ENCODE measurements around the gene BIN2. TPM values are rescaled to one million over a fixed set of nuclear protein-coding genes. Genes with fewer than 3 reads are reported as not detected.

The BIN2 gene
- total RNA-seq, 2 experiments from 2014 or later = 0.88 to 14.7 TPM

DNA sequence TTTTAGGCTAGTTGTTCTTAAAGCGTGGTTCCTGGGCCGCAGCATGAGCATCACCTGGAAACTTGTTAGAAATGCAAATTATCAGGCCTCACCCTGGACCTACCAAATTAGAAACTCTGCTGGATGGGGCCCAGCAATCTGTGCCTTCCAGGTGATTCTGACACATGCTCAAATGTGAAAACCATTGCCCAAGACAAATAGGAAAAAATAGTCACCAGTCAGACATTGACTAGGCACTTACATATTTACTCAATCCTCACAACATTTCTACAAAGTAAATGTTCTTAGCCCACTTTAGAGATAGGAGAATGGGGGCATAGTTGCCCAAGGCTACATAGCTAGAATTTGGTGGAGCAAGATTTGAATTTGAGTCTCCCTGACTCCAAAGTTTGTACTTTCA, 19.2 kb upstream of the BIN2 start:
- no peak for TF ChIP-seq EZH2phosphoT487 (IDR thresholded peaks at IDR 0.05; ENCODE audit: borderline replicate concordance, low read depth, low read length)
- TF ChIP-seq, protein P1, sequence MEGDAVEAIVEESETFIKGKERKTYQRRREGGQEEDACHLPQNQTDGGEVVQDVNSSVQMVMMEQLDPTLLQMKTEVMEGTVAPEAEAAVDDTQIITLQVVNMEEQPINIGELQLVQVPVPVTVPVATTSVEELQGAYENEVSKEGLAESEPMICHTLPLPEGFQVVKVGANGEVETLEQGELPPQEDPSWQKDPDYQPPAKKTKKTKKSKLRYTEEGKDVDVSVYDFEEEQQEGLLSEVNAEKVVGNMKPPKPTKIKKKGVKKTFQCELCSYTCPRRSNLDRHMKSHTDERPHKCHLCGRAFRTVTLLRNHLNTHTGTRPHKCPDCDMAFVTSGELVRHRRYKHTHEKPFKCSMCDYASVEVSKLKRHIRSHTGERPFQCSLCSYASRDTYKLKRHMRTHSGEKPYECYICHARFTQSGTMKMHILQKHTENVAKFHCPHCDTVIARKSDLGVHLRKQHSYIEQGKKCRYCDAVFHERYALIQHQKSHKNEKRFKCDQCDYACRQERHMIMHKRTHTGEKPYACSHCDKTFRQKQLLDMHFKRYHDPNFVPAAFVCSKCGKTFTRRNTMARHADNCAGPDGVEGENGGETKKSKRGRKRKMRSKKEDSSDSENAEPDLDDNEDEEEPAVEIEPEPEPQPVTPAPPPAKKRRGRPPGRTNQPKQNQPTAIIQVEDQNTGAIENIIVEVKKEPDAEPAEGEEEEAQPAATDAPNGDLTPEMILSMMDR (conservative IDR thresholded peaks at IDR 0.05; ENCODE audit: low read length) = no peak
- Histone ChIP-seq H4K20me1 (ENCODE audit: insufficient read depth, low read length) (no peaks in the 10 kb centered on the region), H3K4me2 (ENCODE audit: low read length) (no peak overlapping the region), H3K9me2 (ENCODE audit: insufficient read depth, low read length) (no peaks in the 10 kb centered on the region), H3K4me1 (ENCODE audit: insufficient read depth, low read length, poor library complexity, severe bottlenecking) (peaks cover 9% of the 10 kb centered on the region), H3K4me3 (ENCODE audit: low read depth, low read length, poor library complexity, severe bottlenecking) (no peak overlapping the region), H3K79me2 (ENCODE audit: insufficient read depth, low read depth, low read length) (no peaks in the 10 kb centered on the region), H3K9me3 (ENCODE audit: low read length) (no peaks in the 10 kb centered on the region), H3K27ac (ENCODE audit: low read depth, low read length, poor library complexity, severe bottlenecking) (no peak overlapping the region), H3K36me3 (ENCODE audit: insufficient read depth, low read length) (no peaks in the 10 kb centered on the region), H2AFZ (ENCODE audit: low read length) (no peak overlapping the region)
- no peak for DNase-seq (ENCODE audit: low spot score)
- intact Hi-C loops (cut with micrococcal nuclease; ENCODE audit: unreplicated experiment) = loop anchor here (5.0 to 10.0 kb wide), 2 partner anchors 516 to 578 kb away; partner anchors contain the start of gene ATF1
- CTCF ChIA-PET (ENCODE audit: unreplicated experiment) = no interaction called here
- POLR2A ChIA-PET = no interaction called here
- BruUV-seq (replicated peaks) = no TSS peak

DNA sequence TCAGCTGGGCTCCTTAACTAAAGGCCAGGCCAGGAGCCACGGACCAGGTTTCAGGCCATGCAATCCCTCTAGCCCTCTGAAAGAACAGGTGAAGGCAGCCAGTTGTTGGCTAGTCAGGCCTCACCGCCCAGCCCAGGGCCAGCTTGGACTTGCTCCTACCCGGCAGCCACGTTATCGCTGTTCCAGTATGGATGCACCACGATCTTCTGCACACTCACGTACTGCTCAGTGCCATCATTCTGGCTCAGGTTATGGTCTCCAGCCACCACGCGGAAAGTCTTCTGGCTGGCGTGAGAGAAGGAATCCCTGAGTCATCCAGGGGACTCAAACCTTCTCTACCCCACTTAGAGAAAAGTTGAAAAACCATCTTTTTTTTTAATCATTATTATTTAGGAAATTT, 18.4 kb upstream of the BIN2 start:
- Histone ChIP-seq H3K4me3 (ENCODE audit: low read depth, low read length, poor library complexity, severe bottlenecking) (no peak overlapping the region), H3K4me2 (ENCODE audit: low read length) (no peak overlapping the region), H3K79me2 (ENCODE audit: insufficient read depth, low read depth, low read length) (no peaks in the 10 kb centered on the region), H3K4me1 (ENCODE audit: insufficient read depth, low read length, poor library complexity, severe bottlenecking) (peaks cover 9% of the 10 kb centered on the region), H4K20me1 (ENCODE audit: insufficient read depth, low read length) (no peaks in the 10 kb centered on the region), H2AFZ (ENCODE audit: low read length) (no peak overlapping the region), H3K9me3 (ENCODE audit: low read length) (no peaks in the 10 kb centered on the region), H3K36me3 (ENCODE audit: insufficient read depth, low read length) (no peaks in the 10 kb centered on the region), H3K27ac (ENCODE audit: low read depth, low read length, poor library complexity, severe bottlenecking) (no peak overlapping the region), H3K9me2 (ENCODE audit: insufficient read depth, low read length) (no peaks in the 10 kb centered on the region)
- ChIA-PET POLR2A (interaction anchor here (0.6 to 0.8 kb wide), 2 partner anchors 22 to 107 kb away, joined by 3 read pairs; no protein-coding TSS in a partner anchor), CTCF (ENCODE audit: unreplicated experiment) (interaction anchor here (2.8 kb wide), 1 partner anchor 80 kb away, joined by 16 read pairs; no protein-coding TSS in a partner anchor)
- BruUV-seq (replicated peaks) = no TSS peak
- DNase-seq (ENCODE audit: low spot score) = no peak
- intact Hi-C loops (cut with micrococcal nuclease; ENCODE audit: unreplicated experiment) = loop anchor here (5.0 to 10.0 kb wide), 2 partner anchors 515 to 578 kb away; partner anchors contain the start of gene ATF1
- TF ChIP-seq, protein P1 (conservative IDR thresholded peaks at IDR 0.05; ENCODE audit: low read length) = no peak
- no peak for TF ChIP-seq EZH2phosphoT487 (IDR thresholded peaks at IDR 0.05; ENCODE audit: borderline replicate concordance, low read depth, low read length)

DNA sequence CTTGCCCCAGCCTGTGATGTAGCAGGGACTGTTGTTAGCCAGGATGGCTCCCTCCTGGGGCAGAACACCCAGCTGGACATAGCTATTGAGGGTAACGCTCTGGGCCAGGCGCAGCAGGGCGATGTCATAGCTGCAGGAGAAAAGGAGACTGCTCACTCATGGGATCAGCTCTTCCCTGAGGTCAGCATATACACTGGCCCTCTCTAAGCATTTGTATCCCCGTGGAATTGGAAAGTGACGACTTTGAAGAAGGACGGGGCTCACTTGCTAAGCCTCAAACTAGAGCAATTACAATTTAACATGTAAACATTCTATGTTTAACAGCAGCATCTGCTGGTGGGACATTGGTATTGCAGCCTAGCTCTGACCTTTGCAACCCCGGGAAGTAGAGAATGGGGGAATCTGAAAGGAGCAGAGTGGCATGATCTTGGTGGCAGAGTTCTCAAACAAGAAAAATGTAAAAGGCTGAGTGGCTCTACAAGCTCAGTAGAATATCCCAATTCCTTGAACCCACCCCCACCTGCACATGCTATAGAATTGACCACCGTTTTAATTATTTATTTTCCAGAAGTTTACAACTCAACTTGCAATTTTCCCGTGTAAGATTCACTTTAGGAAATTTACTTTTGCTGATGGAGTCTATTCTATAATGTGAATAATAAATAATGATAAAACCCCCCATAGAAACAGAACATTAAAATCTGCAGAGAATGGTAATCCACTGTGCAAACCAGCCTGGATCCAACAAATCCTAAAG, 17.5 kb upstream of the BIN2 start:
- TF ChIP-seq, protein P1 (conservative IDR thresholded peaks at IDR 0.05; ENCODE audit: low read length) = peak; percentile 99
- TF ChIP-seq EZH2phosphoT487 (IDR thresholded peaks at IDR 0.05; ENCODE audit: borderline replicate concordance, low read depth, low read length) = no peak
- ChIA-PET POLR2A (interaction anchor here (0.5 to 1.5 kb wide), 9 partner anchors 9 to 314 kb away, joined by 3 to 6 read pairs (median 4); no protein-coding TSS in a partner anchor), CTCF (ENCODE audit: unreplicated experiment) (interaction anchor here (0.6 to 2.8 kb wide), 9 partner anchors 9 to 265 kb away, joined by 3 to 16 read pairs (median 5); partner anchors contain the start of gene SMAGP)
- BruUV-seq (replicated peaks) = no TSS peak
- H3K36me3 ChIP-seq (ENCODE audit: insufficient read depth, low read length) = no peaks in the 10 kb centered on the region
- no peaks in the 10 kb centered on the region for H3K79me2 ChIP-seq (ENCODE audit: insufficient read depth, low read depth, low read length)
- no peak overlapping the region for H3K27ac ChIP-seq (ENCODE audit: low read depth, low read length, poor library complexity, severe bottlenecking)
- H3K9me3 ChIP-seq (ENCODE audit: low read length) = no peaks in the 10 kb centered on the region
- H4K20me1 ChIP-seq (ENCODE audit: insufficient read depth, low read length) = no peaks in the 10 kb centered on the region
- intact Hi-C loops (cut with micrococcal nuclease; ENCODE audit: unreplicated experiment) = loop anchor here (1.0 to 10.0 kb wide), 5 partner anchors 72 to 577 kb away; partner anchors contain the start of gene ATF1
- no peaks in the 10 kb centered on the region for H3K9me2 ChIP-seq (ENCODE audit: insufficient read depth, low read length)
- peak; percentile 78 for DNase-seq (ENCODE audit: low spot score)
- H3K4me2 ChIP-seq (ENCODE audit: low read length) = no peak overlapping the region
- H3K4me1 ChIP-seq (ENCODE audit: insufficient read depth, low read length, poor library complexity, severe bottlenecking) = peaks cover 9% of the 10 kb centered on the region
- H3K4me3 ChIP-seq (ENCODE audit: low read depth, low read length, poor library complexity, severe bottlenecking) = no peak overlapping the region
- no peak overlapping the region; the same call in 1 of the 2 replicates for H2AFZ ChIP-seq (ENCODE audit: low read length)
